ENCODE results near the gene AATK.

DNA sequence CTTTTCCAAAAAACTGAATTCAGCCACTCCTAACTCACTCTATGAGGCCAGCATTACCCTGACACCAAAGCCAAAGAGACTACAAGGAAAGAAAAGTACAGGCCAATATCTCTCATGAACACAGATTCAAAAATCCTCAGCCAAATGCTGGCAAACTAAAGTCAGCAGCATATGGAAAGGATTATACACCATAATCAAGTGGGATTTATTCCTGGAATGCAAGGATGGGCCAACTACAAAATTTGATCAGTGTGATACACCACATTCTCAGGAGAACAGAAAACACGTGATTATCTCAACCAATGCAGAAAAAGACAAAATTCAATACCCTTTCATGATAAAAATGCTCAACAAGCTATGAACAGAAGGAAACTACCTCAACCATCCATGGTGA lies 7.7 kb upstream of the AATK start:
- TF ChIP-seq POLR2AphosphoS5 (IDR thresholded peaks at IDR 0.05; ENCODE audit: low read depth, low read length) (no peak), POLR2A (IDR thresholded peaks at IDR 0.05; ENCODE audit: low read depth, low read length) (no peak)
